CD4-positive, alpha-beta T cell (primary cell): ENCODE results near the gene NTHL1. TPM values are rescaled to one million over a fixed set of nuclear protein-coding genes. Genes with fewer than 3 reads are reported as not detected.
A peak's percentile ranks its signal among the peaks of the same experiment; 100 is the strongest.

Source experiments
- ATAC-seq: fragments of 200-7000 bp; cut with Tn5 transposase; one replicate; pipeline ENCODE4 v1.10.0; 2022; ENCODE audit warnings: mild to moderate bottlenecking; ENCODE audit not compliant: poor library complexity
- CTCF ChIA-PET: fragments of 350-600 bp; sonication (Branson Sonifier 250); formaldehyde crosslinking; loops from one replicate; lab custom pipeline; 2021; ENCODE audit warnings: antibody characterized with exemption, inconsistent platforms; lab: Charles Lee
- POLR2A ChIA-PET: fragments of 350-600 bp; sonication (Branson Sonifier 250); formaldehyde crosslinking; loops from one replicate; lab custom pipeline; 2021; ENCODE audit warnings: antibody characterized with exemption, inconsistent platforms; lab: Charles Lee
- DNase-seq, 14 experiments: peaks; one replicate each; pipeline ENCODE4 v3.0.0-alpha.2; 2013 to 2020; ENCODE audit warnings: mixed read lengths in 2 of 14
- H3K27ac ChIP-seq, 2 donors: one replicate each; pipeline versions ENCODE4 v1.5.1 to v1.7.0; 2013; ENCODE audit warnings: low read length in 2 of 2, low read depth in 1 of 2, mild to moderate bottlenecking in 1 of 2
- H3K27me3 ChIP-seq, 2 experiments: 1 replicate in 1 of 2; 2 replicates in 1 of 2; pipeline versions ENCODE4 v1.6.1 to v1.7.0; 2013; ENCODE audit warnings: low read length in 2 of 2, control low read depth in 1 of 2, mild to moderate bottlenecking in 1 of 2, moderate library complexity in 1 of 2; ENCODE audit not compliant: insufficient read depth in 2 of 2, control insufficient read depth in 1 of 2
- H3K36me3 ChIP-seq: one replicate; pipeline ENCODE4 v1.6.1; 2013; ENCODE audit warnings: low read length, control low read depth; ENCODE audit not compliant: insufficient read depth
- H3K4me1 ChIP-seq: one replicate; pipeline ENCODE4 v1.6.1; 2013; ENCODE audit warnings: low read length, control low read depth; ENCODE audit not compliant: insufficient read depth
- H3K4me3 ChIP-seq: one replicate; pipeline ENCODE4 v1.5.1; 2013; ENCODE audit warnings: mild to moderate bottlenecking, low read length, moderate library complexity
- H3K9me3 ChIP-seq, 2 experiments: 1 replicate in 1 of 2; 2 replicates in 1 of 2; pipeline versions ENCODE4 v1.6.1 to v1.7.0; 2013; ENCODE audit warnings: low read length in 2 of 2, mild to moderate bottlenecking in 2 of 2, control low read depth in 1 of 2, moderate library complexity in 1 of 2; ENCODE audit not compliant: control insufficient read depth in 1 of 2, insufficient read depth in 1 of 2
- H3K27ac Mint-ChIP-seq: one replicate; pipeline ENCODE4 v1.8.0; 2020; ENCODE audit warnings: mixed read lengths
- H3K27me3 Mint-ChIP-seq: one replicate; pipeline ENCODE4 v1.8.0; 2021; ENCODE audit warnings: mixed read lengths
- H3K36me3 Mint-ChIP-seq: one replicate; pipeline ENCODE4 v1.8.0; 2021; ENCODE audit warnings: low read depth, mixed read lengths
- H3K4me1 Mint-ChIP-seq: one replicate; pipeline ENCODE4 v1.8.0; 2021; ENCODE audit warnings: low read depth, mixed read lengths
- H3K4me3 Mint-ChIP-seq: one replicate; pipeline ENCODE4 v1.8.0; 2020; ENCODE audit warnings: mild to moderate bottlenecking, mixed read lengths
- H3K9me3 Mint-ChIP-seq: one replicate; pipeline ENCODE4 v1.8.0; 2020; ENCODE audit warnings: mixed read lengths
- CTCF ChIP-seq: fragments of 200-600 bp; IDR thresholded peaks from one replicate; pipeline ENCODE4 v1.8.0; 2022; ENCODE audit warnings: antibody characterized with exemption, mild to moderate bottlenecking
- intact Hi-C, 2 experiments: fragments of 100-400 bp; cut with DNase I in 1 of 2; cut with micrococcal nuclease in 1 of 2; formaldehyde crosslinking; loops; one replicate each; pipeline versions ENCODE4 v1.15.1 to v1.9.0; 2023 to 2025; cut with DNase I, micrococcal nuclease
- total RNA-seq, 174 experiments: library from RNA in 2 of 174; stranded (reverse) in 2 of 174; gene quantifications; one replicate each; pipeline ENCODE4 v1.2.3 and lab custom pipeline; 2021 to 2026

The NTHL1 gene
- total RNA-seq, 2 experiments from 2014 or later, result 2.7 to 2.9 TPM

- Histone ChIP-seq H3K27me3 (no peaks in the 10 kb centered on the region), H3K36me3 (peaks cover 64% of the 10 kb centered on the region), H3K27ac (no peak overlapping the region), H3K4me3 (no peak overlapping the region), H3K4me1 (peaks cover 12% of the 10 kb centered on the region), H3K9me3 (no peaks in the 10 kb centered on the region)
- H3K27ac Mint-ChIP-seq, result no peak overlapping the region
- ATAC-seq (no peak), DNase-seq (no peak)
- H3K27me3 Mint-ChIP-seq, result no peaks in the 10 kb centered on the region
- ChIA-PET POLR2A (no interaction called here), CTCF (no interaction called here)
- no peaks in the 10 kb centered on the region for H3K9me3 Mint-ChIP-seq
- TF ChIP-seq CTCF, result no peak
- intact Hi-C loops, result no loop called here
- H3K4me1 Mint-ChIP-seq, result peaks cover 10% of the 10 kb centered on the region
- no peak overlapping the region for H3K4me3 Mint-ChIP-seq
- H3K36me3 Mint-ChIP-seq, result peaks cover 40% of the 10 kb centered on the region
These were observed 5.6 kb upstream of the NTHL1 start for GRCh38 chr16:2053211-2053610.

- intact Hi-C loops, result loop anchor here in 1 of 2 experiments (1.0 to 10.0 kb wide), 9 partner anchors 25 to 634 kb away; partner anchors contain the start of genes CLCN7, KCTD5, MLST8 and NDUFB10
- Mint-ChIP-seq H3K4me3 (peak overlapping the region; percentile 93), H3K36me3 (peaks cover 17% of the 10 kb centered on the region), H3K9me3 (no peaks in the 10 kb centered on the region), H3K27ac (peak overlapping the region; percentile 56), H3K27me3 (no peaks in the 10 kb centered on the region), H3K4me1 (peaks cover 23% of the 10 kb centered on the region)
- ChIA-PET CTCF (interaction anchor here (0.7 to 2.0 kb wide), 7 partner anchors 9 to 107 kb away, joined by 3 to 14 read pairs (median 4); partner anchors contain the start of genes RPS2 and TRAF7), POLR2A (interaction anchor here (0.9 to 3.0 kb wide), 9 partner anchors 26 to 730 kb away, joined by 3 to 32 read pairs (median 4); partner anchors contain the start of genes PGP, RPS2 and TRAF7)
- peak overlapping the region; percentile 96 for H3K4me3 ChIP-seq
- peak; percentile 35 for ATAC-seq
- no peak for TF ChIP-seq CTCF
- H3K27me3 ChIP-seq, result no peaks in the 10 kb centered on the region
- peaks cover 33% of the 10 kb centered on the region for H3K4me1 ChIP-seq
- H3K27ac ChIP-seq, result peak overlapping the region in 1 of 2 donors; percentile 29
- H3K9me3 ChIP-seq, result no peaks in the 10 kb centered on the region
- peaks cover 23% of the 10 kb centered on the region for H3K36me3 ChIP-seq
- DNase-seq, result peak in 1 of 14 experiments; percentile 12
These were observed 496 bp upstream of the NTHL1 start for GRCh38 chr16:2048116-2048543.

GRCh38 chr16:2046893-2047329 lies 723 bp downstream of the NTHL1 start:
- Histone ChIP-seq H3K27me3 (no peaks in the 10 kb centered on the region), H3K4me3 (peak overlapping the region; percentile 96), H3K36me3 (peaks cover 13% of the 10 kb centered on the region), H3K27ac (no peak overlapping the region), H3K4me1 (peaks cover 33% of the 10 kb centered on the region), H3K9me3 (no peaks in the 10 kb centered on the region)
- intact Hi-C loops, result loop anchor here in 1 of 2 experiments (5.0 to 10.0 kb wide), 7 partner anchors 40 to 635 kb away; partner anchors contain the start of genes CLCN7, KCTD5, MLST8 and NDUFB10
- peak overlapping the region; percentile 92 for H3K4me3 Mint-ChIP-seq
- H3K27ac Mint-ChIP-seq, result no peak overlapping the region
- ATAC-seq (no peak), DNase-seq (no peak)
- H3K9me3 Mint-ChIP-seq, result no peaks in the 10 kb centered on the region
- H3K36me3 Mint-ChIP-seq, result peaks cover 9% of the 10 kb centered on the region
- ChIA-PET POLR2A (interaction anchor here (0.8 to 3.0 kb wide), 10 partner anchors 19 to 731 kb away, joined by 3 to 32 read pairs (median 4); partner anchors contain the start of genes PGP, PKD1, RPS2 and TRAF7), CTCF (interaction anchor here (0.9 to 1.5 kb wide), 2 partner anchors 10 to 94 kb away, joined by 4 read pairs; no protein-coding TSS in a partner anchor)
- TF ChIP-seq CTCF, result no peak
- H3K27me3 Mint-ChIP-seq, result no peaks in the 10 kb centered on the region
- H3K4me1 Mint-ChIP-seq, result peaks cover 23% of the 10 kb centered on the region
